CMK (cell line): ENCODE measurements around the gene ZNF326.

Experiments
- DNase-seq: peaks from one replicate; pipeline ENCODE4 v3.0.0-alpha.2; 2010; ENCODE audit warnings: low read depth

The ZNF326 gene, protein sequence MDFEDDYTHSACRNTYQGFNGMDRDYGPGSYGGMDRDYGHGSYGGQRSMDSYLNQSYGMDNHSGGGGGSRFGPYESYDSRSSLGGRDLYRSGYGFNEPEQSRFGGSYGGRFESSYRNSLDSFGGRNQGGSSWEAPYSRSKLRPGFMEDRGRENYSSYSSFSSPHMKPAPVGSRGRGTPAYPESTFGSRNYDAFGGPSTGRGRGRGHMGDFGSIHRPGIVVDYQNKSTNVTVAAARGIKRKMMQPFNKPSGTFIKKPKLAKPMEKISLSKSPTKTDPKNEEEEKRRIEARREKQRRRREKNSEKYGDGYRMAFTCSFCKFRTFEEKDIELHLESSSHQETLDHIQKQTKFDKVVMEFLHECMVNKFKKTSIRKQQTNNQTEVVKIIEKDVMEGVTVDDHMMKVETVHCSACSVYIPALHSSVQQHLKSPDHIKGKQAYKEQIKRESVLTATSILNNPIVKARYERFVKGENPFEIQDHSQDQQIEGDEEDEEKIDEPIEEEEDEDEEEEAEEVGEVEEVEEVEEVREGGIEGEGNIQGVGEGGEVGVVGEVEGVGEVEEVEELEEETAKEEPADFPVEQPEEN

GRCh38 chr1:89994805-89995597 lies at the start of gene ZNF326:
ZNF326 (plus strand) TSS chr1:89995110; CDS start chr1:89995258, 148 bp downstream.
- peak; percentile 87 for DNase-seq

- DNase-seq, result no peak
Observed at GRCh38 chr1:89945852-89946476, 48.9 kb upstream of the ZNF326 start.

DNA sequence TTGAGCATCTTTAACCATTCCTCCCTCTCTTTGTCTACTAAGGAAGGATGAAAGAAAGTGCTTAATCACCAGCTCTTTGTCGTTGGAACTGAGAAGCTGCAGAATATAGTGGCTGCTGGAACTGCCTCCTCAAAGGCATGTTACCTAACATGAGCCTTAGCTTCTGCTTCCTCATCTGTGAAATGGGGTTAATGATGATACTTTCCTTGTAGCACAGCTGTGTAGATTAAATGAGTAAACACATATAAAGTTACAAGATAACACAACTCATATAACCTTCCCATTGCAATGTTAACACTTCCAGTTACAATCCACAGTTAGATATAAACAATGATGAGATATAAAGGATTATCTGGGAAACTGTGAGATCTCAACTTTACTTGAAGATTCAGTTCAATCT lies 48.4 kb upstream of the ZNF326 start:
- no peak for DNase-seq

DNA sequence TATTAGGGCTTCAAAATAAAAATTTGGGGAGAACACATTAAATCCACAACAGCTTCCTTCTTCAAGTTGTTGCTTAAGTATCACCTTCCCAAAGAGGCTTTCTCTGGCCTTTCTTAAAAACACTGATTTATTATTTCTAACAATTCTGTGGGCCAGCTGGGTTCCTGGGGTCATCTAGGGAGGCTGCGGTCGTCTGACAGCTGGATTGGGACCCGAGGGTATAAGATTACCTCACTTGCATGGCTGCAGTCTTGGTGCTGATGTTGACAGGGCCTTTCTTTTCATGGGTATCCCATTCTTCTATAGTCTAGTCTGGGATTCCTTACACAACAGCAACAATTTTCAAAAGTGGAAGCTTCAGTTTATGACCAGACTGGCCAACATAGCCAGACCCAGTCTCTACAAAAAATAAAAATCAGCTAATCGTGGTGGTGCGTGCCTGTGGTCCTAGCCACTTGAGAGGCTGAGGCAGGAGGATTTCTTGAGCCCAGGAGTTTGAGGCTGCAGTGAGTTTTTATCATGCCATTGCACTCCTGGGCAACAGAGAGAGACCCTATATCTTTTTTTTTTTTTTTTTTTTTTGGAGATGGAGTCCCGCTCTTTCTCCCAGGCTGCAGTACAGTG lies 46.1 kb upstream of the ZNF326 start:
- no peak for DNase-seq

GRCh38 chr1:89949991-89950624 lies 44.8 kb upstream of the ZNF326 start:
- no peak for DNase-seq

DNA sequence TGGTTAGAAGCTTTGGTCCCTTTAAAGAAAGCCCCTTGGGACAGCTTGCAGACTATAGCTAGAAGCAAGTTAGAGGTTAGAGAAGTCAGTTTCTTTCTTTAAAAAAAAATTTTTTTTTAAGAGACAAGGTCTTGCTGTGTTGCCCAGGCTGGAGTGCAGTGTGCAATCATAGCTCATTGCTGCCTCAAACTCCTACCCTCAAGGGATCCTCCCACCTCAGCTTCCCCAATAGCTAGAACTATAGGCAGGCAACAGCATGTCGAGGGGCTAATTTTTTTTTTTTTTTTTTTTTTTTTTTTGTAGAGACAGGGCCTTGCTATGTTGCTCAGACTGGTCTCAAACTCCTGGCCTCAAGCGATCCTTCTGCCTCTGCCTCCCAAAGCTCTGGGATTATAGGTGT lies 44.2 kb upstream of the ZNF326 start:
- DNase-seq, result no peak

DNA sequence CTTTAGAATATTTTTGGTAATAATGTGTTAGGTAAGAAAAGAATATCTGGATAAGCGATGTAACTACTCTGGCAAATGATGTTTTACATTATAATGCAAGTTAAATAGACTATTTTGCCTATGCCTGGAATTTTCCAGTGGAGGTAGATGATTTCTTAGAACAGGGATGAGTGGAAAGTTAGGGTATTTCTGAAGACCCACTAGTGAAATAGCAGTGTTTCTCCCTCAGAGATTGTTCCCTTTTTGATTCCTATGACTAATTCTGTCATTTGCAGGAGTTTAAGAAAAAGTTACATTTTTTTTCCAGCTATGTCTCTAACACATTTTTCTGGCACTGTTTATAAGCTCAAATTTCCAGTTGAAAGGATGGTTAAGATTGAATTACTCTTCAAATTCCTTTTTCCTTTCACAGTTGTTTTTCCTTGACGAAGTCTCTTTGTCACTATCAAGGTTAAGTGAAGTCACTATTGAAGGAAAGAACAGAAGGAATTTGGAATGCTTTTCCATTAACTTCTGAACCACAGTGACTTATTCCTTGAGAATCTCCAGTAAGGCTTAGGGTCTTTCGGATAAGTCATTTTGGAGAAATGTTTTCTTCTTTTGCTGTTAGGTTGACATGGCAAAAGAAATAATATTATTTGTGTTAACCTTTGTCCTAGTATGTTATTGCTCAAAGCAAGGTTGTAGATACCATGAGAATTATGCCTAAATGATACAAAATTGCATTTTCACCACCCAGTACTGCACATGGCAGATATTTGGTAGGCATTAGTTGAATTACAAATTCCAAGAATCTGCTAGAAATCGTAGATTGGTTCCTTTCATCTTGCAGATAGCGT lies 42.9 kb upstream of the ZNF326 start:
- no peak for DNase-seq

DNA sequence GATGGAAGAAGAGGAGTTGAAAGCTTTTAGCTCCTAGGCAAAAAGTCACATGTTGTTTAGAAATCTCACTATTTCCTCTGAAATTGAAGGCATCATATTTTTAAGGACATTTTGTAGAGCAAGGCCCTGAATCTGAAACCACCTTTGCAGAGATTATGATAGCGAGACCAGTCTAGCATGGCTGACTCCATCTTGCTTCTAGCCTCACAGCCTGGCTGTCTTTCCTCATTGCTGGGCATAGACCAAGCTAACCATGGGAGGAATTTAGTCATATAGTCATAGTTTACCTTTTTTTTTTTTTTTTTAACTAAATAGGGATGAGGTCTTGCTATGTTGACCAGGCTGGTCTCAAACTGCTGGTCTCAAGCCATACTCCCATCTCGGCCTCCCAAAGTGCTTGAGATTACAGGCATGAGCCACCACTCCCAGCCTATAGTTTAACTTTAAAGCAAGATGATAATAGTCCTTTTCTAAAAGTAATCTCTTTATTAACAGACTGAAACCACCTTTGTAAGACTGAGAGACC lies 42.2 kb upstream of the ZNF326 start:
- no peak for DNase-seq

DNA sequence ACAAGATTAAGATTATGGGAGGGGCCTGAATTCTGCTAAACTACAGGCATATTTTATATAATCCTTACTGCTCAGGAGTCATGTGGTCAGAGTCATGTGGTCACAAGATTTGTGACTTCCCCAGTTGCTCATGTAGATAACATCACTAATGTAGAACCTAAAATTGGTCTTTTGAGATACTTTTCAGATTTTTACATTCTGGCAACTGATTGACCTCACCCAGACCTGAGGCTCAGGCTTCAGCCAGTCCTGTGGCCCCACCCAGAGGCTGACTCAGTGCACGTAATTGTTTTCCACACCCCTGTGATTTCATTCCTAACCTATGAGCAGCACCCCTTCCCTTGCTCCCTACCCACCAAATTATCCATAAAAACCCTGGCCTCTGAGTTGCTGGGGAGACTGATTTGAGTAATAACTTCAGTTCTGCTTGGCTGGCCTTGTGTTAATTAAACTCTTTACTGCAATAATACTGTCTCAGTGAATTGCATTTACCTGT lies 41.7 kb upstream of the ZNF326 start:
- DNase-seq, result no peak

- no peak for DNase-seq
Observed at GRCh38 chr1:89953929-89954328, 41.0 kb upstream of the ZNF326 start.

- DNase-seq, result no peak
Observed at GRCh38 chr1:89954401-89954800, 40.5 kb upstream of the ZNF326 start.

DNA sequence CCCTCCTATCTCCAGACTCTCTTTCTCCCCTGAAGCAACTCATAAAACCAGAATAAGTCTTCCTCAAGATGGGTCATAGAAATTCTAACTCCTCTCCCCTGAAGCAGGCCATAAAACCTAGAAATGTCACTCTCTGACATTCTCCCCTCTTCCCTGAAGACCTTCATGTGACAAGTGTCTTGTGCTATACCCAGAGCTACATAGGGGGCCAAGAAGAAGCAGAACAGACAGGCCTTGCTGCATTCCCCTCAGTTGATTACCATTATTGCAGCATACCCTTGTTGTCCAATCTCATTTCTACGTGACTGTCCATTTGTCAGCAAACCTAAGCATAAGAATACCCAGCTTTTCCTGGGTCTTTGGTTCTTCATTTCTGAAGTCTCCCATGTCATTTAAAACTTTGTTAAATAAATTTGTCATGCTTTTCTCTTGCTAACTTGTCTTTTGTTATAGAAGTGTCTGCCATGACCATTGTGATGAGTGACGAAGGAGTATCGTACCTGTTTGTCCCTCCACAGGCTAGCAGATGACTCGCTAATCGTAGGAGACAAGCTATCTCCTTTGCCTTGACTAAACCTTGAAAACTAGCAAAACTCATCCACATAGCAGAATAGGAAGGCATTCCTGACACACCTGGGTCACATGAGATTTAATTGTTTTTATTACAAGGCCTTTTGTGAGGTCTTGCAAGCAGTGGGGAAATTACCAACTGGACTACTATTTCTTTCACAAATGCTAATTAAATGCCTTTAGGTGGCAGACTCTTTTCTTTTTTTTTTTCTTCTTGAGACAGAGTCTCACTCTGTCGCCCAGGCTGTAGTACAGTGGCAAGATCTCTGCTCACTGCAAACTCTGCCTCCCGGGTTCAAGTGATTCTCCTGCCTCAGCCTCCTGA lies 39.4 kb upstream of the ZNF326 start:
- DNase-seq, result no peak

DNA sequence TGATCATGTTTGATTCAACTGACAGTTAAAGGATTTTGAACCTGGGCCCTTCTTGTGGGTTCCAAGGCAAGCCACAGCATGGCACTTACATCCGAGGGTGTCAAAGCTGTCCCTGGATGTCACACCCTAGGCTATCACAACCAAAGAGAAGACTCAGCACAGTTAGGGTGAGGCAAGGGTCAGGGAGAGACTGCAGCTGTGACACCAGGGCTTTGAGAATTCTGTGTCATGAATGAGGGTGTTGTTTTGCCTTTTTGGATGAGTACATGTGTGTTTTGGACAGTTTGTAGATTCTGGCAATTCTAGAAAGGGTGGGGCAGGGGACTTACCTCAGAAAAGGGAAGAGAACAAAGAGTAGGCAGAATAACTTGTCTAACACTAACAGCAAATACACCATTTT lies 37.8 kb upstream of the ZNF326 start:
- no peak for DNase-seq

DNA sequence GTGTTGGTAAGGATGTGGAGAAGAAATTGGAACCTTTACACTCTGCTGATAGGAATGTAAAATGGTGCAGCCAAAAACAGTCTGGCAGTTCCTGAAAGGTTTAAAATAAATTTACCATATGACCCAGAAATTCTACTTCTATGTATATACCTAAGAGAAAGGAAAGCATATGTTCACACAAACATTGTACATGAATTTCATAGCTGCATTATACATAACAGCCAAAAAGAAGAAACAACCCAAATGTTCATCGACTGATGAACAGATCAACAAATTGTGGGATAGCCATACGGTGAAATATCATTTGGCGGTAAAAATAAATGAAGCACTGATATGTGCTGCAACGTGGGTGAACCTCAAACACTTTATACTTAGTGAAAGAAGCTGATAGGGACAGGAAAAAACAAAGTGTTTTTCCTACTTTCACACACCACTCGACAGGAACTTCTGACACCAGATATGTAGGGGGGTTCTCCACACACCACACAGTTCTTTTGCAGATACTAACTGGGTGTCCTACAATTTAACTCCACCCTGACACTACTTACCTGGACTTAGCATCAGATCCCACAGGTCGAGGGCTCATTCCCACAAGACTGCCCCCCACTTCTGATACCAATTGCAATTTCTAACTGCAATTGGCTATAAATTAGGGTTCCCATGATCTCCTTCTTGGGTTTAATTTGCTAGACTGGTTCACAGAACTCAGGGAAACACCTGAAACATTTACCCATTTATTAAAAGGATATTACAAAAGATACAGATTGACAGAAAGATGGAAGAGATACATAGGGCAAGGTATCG lies 35.9 kb upstream of the ZNF326 start:
- DNase-seq, result no peak

- DNase-seq, result no peak
Observed at GRCh38 chr1:89959719-89960118, 35.2 kb upstream of the ZNF326 start.

DNA sequence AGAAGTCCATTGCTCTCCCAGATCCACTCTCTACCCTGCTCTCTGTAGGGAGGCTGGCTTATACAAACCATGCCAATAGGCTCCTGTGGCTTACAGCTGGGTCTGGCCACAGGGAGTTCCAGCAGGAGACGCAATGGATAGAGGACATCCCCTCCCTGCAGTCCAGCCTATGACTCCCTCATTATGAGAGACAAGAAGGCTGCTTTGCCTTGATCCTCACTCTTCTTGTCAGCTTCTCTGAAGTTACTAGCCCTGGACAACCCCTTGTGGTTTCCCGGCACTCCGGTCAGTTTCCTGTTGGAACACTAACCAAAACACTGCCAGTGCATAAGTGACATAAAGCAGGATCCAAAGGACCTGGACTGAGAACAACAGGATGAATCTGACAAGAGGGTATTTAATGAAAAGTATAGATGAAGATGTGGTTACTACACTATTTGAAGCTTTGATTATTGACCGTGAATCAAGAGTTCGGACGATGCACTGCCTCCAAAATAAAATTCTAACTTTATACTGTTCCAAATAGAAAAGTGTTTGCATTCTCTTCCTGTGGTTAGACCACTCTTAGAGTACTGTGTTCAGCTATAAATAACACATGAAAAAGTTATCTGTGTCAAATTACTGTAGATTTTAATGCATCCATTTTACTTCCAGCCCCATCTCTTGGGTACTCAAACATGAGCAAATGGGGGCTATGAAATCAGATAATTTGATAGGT lies 32.7 kb upstream of the ZNF326 start:
- no peak for DNase-seq

GRCh38 chr1:89962742-89963075 lies 32.2 kb upstream of the ZNF326 start:
- DNase-seq, result no peak
